Endodermal cell (in vitro differentiated cells): Measurements from ENCODE around the gene PHKB. TPM values are rescaled to one million over a fixed set of nuclear protein-coding genes. Genes with fewer than 3 reads are reported as not detected.

Experiments
- DNase-seq: peaks from one replicate; pipeline ENCODE4 v3.0.0-alpha.2; 2017
- H3K27ac ChIP-seq: 2 replicates; pipeline ENCODE4 v1.5.1; 2013; ENCODE audit warnings: mild to moderate bottlenecking, low read depth, low read length, moderate library complexity
- H3K27me3 ChIP-seq: 2 replicates; pipeline ENCODE4 v1.6.1; 2013; ENCODE audit warnings: mild to moderate bottlenecking, low read length, moderate library complexity; ENCODE audit not compliant: insufficient read depth, control insufficient read depth, poor library complexity, severe bottlenecking
- H3K36me3 ChIP-seq: 2 replicates; pipeline ENCODE4 v1.7.0; 2013; ENCODE audit warnings: mild to moderate bottlenecking, low read length, moderate library complexity; ENCODE audit not compliant: control insufficient read depth, insufficient read depth
- H3K4me1 ChIP-seq: one replicate; pipeline ENCODE4 v1.7.0; 2013; ENCODE audit warnings: low read length; ENCODE audit not compliant: control insufficient read depth, insufficient read depth
- H3K4me3 ChIP-seq: 2 replicates; pipeline ENCODE4 v1.5.1; 2013; ENCODE audit warnings: mild to moderate bottlenecking, low read length, moderate library complexity
- H3K9ac ChIP-seq: 2 replicates; pipeline ENCODE4 v1.6.1; 2013; ENCODE audit warnings: mild to moderate bottlenecking, low read length, moderate library complexity; ENCODE audit not compliant: poor library complexity, severe bottlenecking; ENCODE audit errors: extremely low read depth
- H3K9me3 ChIP-seq: 2 replicates; pipeline ENCODE4 v1.6.1; 2013; ENCODE audit warnings: mild to moderate bottlenecking, low read length, moderate library complexity; ENCODE audit not compliant: control insufficient read depth
- H3K27ac Mint-ChIP-seq: 2 replicates; pipeline ENCODE4 v1.8.0; 2020; ENCODE audit warnings: mixed read lengths
- H3K27me3 Mint-ChIP-seq: 2 replicates; pipeline ENCODE4 v1.8.0; 2021; ENCODE audit warnings: mild to moderate bottlenecking, mixed read lengths; ENCODE audit not compliant: insufficient read depth
- H3K36me3 Mint-ChIP-seq: 2 replicates; pipeline ENCODE4 v1.8.0; 2020; ENCODE audit warnings: low read depth, mixed read lengths
- H3K4me1 Mint-ChIP-seq: 2 replicates; pipeline ENCODE4 v1.8.0; 2020; ENCODE audit warnings: mixed read lengths
- H3K4me3 Mint-ChIP-seq: 2 replicates; pipeline ENCODE4 v1.8.0; 2020; ENCODE audit warnings: mild to moderate bottlenecking, moderate library complexity, mixed read lengths
- H3K9me3 Mint-ChIP-seq: 2 replicates; pipeline ENCODE4 v1.8.0; 2020; ENCODE audit warnings: mild to moderate bottlenecking, mixed read lengths
- CTCF ChIP-seq: fragments of 200-600 bp; sonication (generic); conservative IDR thresholded peaks from 2 replicates; pipeline ENCODE4 v1.5.0; 2021; ENCODE audit warnings: antibody characterized with exemption, mild to moderate bottlenecking
- WGBS, 2 experiments: methylation state at CpG; one replicate each; pipeline versions ENCODE4 v1.1.5 to v1.1.7; 2013; ENCODE audit warnings: missing lambda C conversion rate in 2 of 2, mixed read lengths in 1 of 2; ENCODE audit not compliant: insufficient coverage in 1 of 2, insufficient read length in 1 of 2; 5-methylcytosine and 5-hydroxymethylcytosine counted together
- total RNA-seq, 2 donors: library from RNA; stranded (reverse); fragmentation: NEBNext Ultra II Directional in 1 of 2; extraction: Animal tissue kit (Norgen Biotek cat#: 25700) in 1 of 2; gene quantifications; 2 replicates in 1 of 2; 3 replicates in 1 of 2; pipeline ENCODE4 v1.2.1, GENCODE V29; 2021

Gene PHKB
- total RNA-seq, 2 donors from 2014 or later = 51.0 to 71.8 TPM

- H3K4me3 Mint-ChIP-seq = no peak overlapping the region
- Histone ChIP-seq H3K9ac (no peak overlapping the region), H3K27ac (no peak overlapping the region), H3K27me3 (no peaks in the 10 kb centered on the region), H3K4me3 (no peak overlapping the region), H3K9me3 (no peaks in the 10 kb centered on the region), H3K36me3 (no peaks in the 10 kb centered on the region), H3K4me1 (no peaks in the 10 kb centered on the region)
- H3K36me3 Mint-ChIP-seq = no peaks in the 10 kb centered on the region
- no peak for DNase-seq
- peaks cover 10% of the 10 kb centered on the region for H3K4me1 Mint-ChIP-seq
- no peak for TF ChIP-seq CTCF
- H3K27me3 Mint-ChIP-seq = no peaks in the 10 kb centered on the region
- H3K27ac Mint-ChIP-seq = no peak overlapping the region
- H3K9me3 Mint-ChIP-seq = peaks cover 2% of the 10 kb centered on the region
Measured at GRCh38 chr16:47476654-47477345, 15.7 kb downstream of the PHKB start.

GRCh38 chr16:47477679-47478078 lies 16.5 kb downstream of the PHKB start:
- H3K4me1 ChIP-seq = no peaks in the 10 kb centered on the region
- no peaks in the 10 kb centered on the region for H3K9me3 ChIP-seq
- H3K9me3 Mint-ChIP-seq = no peaks in the 10 kb centered on the region
- no peak for DNase-seq
- H3K9ac ChIP-seq = no peak overlapping the region
- no peak for TF ChIP-seq CTCF
- peaks cover 10% of the 10 kb centered on the region for H3K4me1 Mint-ChIP-seq
- H3K27ac ChIP-seq = no peak overlapping the region
- H3K36me3 Mint-ChIP-seq = no peaks in the 10 kb centered on the region
- no peak overlapping the region for H3K27ac Mint-ChIP-seq
- no peaks in the 10 kb centered on the region for H3K36me3 ChIP-seq
- H3K4me3 Mint-ChIP-seq = no peak overlapping the region
- no peaks in the 10 kb centered on the region for H3K27me3 ChIP-seq
- H3K4me3 ChIP-seq = no peak overlapping the region
- no peaks in the 10 kb centered on the region for H3K27me3 Mint-ChIP-seq
- WGBS, 2 experiments = no CpG with 5 or more reads among the region's 1 CpG

- DNase-seq = no peak
- 100% methylated on average over 1 of the region's 3 CpGs; no CpG with 5 or more reads in 1 of the 2 experiments for WGBS, 2 experiments
- Histone ChIP-seq H3K9me3 (no peaks in the 10 kb centered on the region), H3K4me1 (no peaks in the 10 kb centered on the region), H3K4me3 (no peak overlapping the region), H3K9ac (no peak overlapping the region), H3K27me3 (no peaks in the 10 kb centered on the region), H3K36me3 (peaks cover 5% of the 10 kb centered on the region), H3K27ac (no peak overlapping the region)
- Mint-ChIP-seq H3K9me3 (no peaks in the 10 kb centered on the region), H3K36me3 (peaks cover 2% of the 10 kb centered on the region), H3K4me1 (peaks cover 10% of the 10 kb centered on the region), H3K4me3 (no peak overlapping the region), H3K27ac (no peak overlapping the region), H3K27me3 (no peaks in the 10 kb centered on the region)
- no peak for TF ChIP-seq CTCF
Measured at GRCh38 chr16:47480410-47480809, 19.3 kb downstream of the PHKB start.
